SH-SY5Y (cell line): ENCODE measurements around the gene ANAPC5.

Experiments
- GATA2 ChIP-seq: IDR thresholded peaks from 2 replicates; pipeline ENCODE4 v1.6.1; 2011; ENCODE audit warnings: mild to moderate bottlenecking, low read depth, low read length
- GATA3 ChIP-seq: IDR thresholded peaks from 2 replicates; pipeline ENCODE4 v1.6.1; 2011; ENCODE audit warnings: low read depth, mild to moderate bottlenecking, low read length, moderate library complexity

DNA sequence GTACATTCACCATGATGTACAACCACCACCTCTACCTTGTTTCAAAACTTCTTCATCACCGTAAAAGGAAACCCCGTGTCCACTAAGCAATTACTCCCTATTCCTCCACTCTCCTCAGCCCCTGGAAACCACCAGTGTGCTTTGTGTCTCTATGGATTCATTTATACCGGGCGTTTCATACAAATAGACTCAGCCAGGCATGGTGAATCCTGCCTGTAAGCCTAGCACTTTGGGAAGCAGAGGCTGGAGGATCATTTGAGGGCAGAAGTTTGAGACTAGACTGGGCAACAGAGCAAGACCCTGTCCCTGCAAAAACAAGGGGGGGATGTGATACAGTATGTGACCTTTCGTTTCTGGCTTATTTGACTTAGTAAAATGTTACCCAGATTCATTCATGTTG, 26.5 kb upstream of the ANAPC5 start:
- TF ChIP-seq GATA3 (no peak), GATA2 (no peak)
